Common myeloid progenitor, CD34-positive (primary cell): Measurements from ENCODE around the gene FLRT2.

Source experiments
- CTCF ChIA-PET: fragments of 350-600 bp; sonication (Branson Sonifier 250); formaldehyde crosslinking; loops from one replicate; lab custom pipeline; 2021; ENCODE audit warnings: antibody characterized with exemption; lab: Charles Lee
- POLR2A ChIA-PET: fragments of 350-600 bp; sonication (Branson Sonifier 250); formaldehyde crosslinking; loops from one replicate; lab custom pipeline; 2021; ENCODE audit warnings: antibody characterized with exemption; lab: Charles Lee
- DNase-seq, 3 donors: peaks; one replicate each; pipeline versions ENCODE4 v3.0.0 to v3.0.0-alpha.2; 2013
- H3K27ac ChIP-seq, 2 experiments: 1 replicate in 1 of 2; 2 replicates in 1 of 2; pipeline ENCODE4 v1.7.0; 2013; ENCODE audit warnings: inconsistent platforms in 2 of 2, low read length in 2 of 2, mild to moderate bottlenecking in 2 of 2, low read depth in 1 of 2, moderate library complexity in 1 of 2; ENCODE audit not compliant: severe bottlenecking in 2 of 2, insufficient read depth in 1 of 2, poor library complexity in 1 of 2
- H3K27me3 ChIP-seq, 5 experiments: replicated peaks in 2 of 5; 1 replicate in 3 of 5; 2 replicates in 2 of 5; pipeline versions ENCODE4 v1.6.1 to v1.7.0; 2013; ENCODE audit warnings: low read length in 4 of 5, mild to moderate bottlenecking in 2 of 5, moderate library complexity in 2 of 5, inconsistent platforms in 1 of 5; ENCODE audit not compliant: insufficient read depth in 5 of 5, control insufficient read depth in 4 of 5
- H3K36me3 ChIP-seq, 4 experiments: 1 replicate in 2 of 4; 2 replicates in 2 of 4; pipeline versions ENCODE4 v1.6.1 to v1.7.0; 2013; ENCODE audit warnings: low read length in 3 of 4, control low read depth in 1 of 4, mild to moderate bottlenecking in 1 of 4; ENCODE audit not compliant: control insufficient read depth in 4 of 4, insufficient read depth in 4 of 4
- H3K4me1 ChIP-seq, 4 experiments: 1 replicate in 3 of 4; 2 replicates in 1 of 4; pipeline versions ENCODE4 v1.6.1 to v1.7.1; 2013; ENCODE audit warnings: low read length in 3 of 4, mild to moderate bottlenecking in 3 of 4, control low read depth in 1 of 4, inconsistent platforms in 1 of 4, moderate library complexity in 1 of 4; ENCODE audit not compliant: control insufficient read depth in 4 of 4, insufficient read depth in 4 of 4; ENCODE audit errors: control extremely low read depth in 1 of 4
- H3K4me3 ChIP-seq, 7 experiments: 1 replicate in 4 of 7; 2 replicates in 3 of 7; pipeline versions ENCODE4 v1.5.1 to v1.7.0; 2013; ENCODE audit warnings: mild to moderate bottlenecking in 7 of 7, low read length in 6 of 7, moderate library complexity in 6 of 7, inconsistent platforms in 2 of 7, low read depth in 2 of 7, control low read depth in 1 of 7; ENCODE audit not compliant: insufficient read depth in 4 of 7, control insufficient read depth in 1 of 7; ENCODE audit errors: extremely low read depth in 1 of 7
- H3K9me3 ChIP-seq, 5 experiments: 1 replicate in 4 of 5; 2 replicates in 1 of 5; pipeline versions ENCODE4 v1.6.1 to v1.7.1; 2013; ENCODE audit warnings: low read length in 4 of 5, mild to moderate bottlenecking in 2 of 5, inconsistent platforms in 1 of 5, low read depth in 1 of 5, moderate library complexity in 1 of 5; ENCODE audit not compliant: control insufficient read depth in 4 of 5, insufficient read depth in 2 of 5; ENCODE audit errors: control extremely low read depth in 1 of 5
- WGBS: methylation state at CpG from one replicate; pipeline ENCODE4 v1.1.5; 2013; ENCODE audit not compliant: insufficient coverage; 5-methylcytosine and 5-hydroxymethylcytosine counted together

The FLRT2 gene

GRCh38 chr14:85604021-85604420 lies 74.1 kb downstream of the FLRT2 start:
- Histone ChIP-seq H3K9me3 (no peaks in the 10 kb centered on the region), H3K27me3 (no peaks in the 10 kb centered on the region), H3K4me3 (no peak overlapping the region), H3K4me1 (peaks cover 0 to 15% (median 2%) of the 10 kb centered on the region in 4 experiments), H3K36me3 (no peaks in the 10 kb centered on the region), H3K27ac (no peak overlapping the region)
- no peak for DNase-seq
- CTCF ChIA-PET = interaction anchor here (1.0 kb wide), 1 partner anchor 14 kb away, joined by 3 read pairs; no protein-coding TSS in a partner anchor
- WGBS = 100% methylated on average over 4 of the region's 4 CpGs
- POLR2A ChIA-PET = no interaction called here

- Histone ChIP-seq H3K9me3 (no peaks in the 10 kb centered on the region), H3K4me1 (peaks cover 0 to 9% (median 2%) of the 10 kb centered on the region in 4 experiments), H3K36me3 (no peaks in the 10 kb centered on the region), H3K27me3 (no peaks in the 10 kb centered on the region), H3K4me3 (no peak overlapping the region), H3K27ac (no peak overlapping the region)
- peak in 1 of 3 donors; percentile 3 for DNase-seq
- WGBS = 31% methylated on average over 2 of the region's 2 CpGs
- ChIA-PET POLR2A (no interaction called here), CTCF (interaction anchor here (1.0 kb wide), 1 partner anchor 15 kb away, joined by 3 read pairs; no protein-coding TSS in a partner anchor)
Observed at GRCh38 chr14:85604714-85605113, 74.8 kb downstream of the FLRT2 start.

GRCh38 chr14:85607651-85608081 lies 77.7 kb downstream of the FLRT2 start:
- DNase-seq = peak in 1 of 3 donors; percentile 2
- peaks cover 0 to 4% (median 0%) of the 10 kb centered on the region in 4 experiments for H3K4me1 ChIP-seq
- H3K27ac ChIP-seq = no peak overlapping the region
- no peaks in the 10 kb centered on the region for H3K36me3 ChIP-seq
- WGBS = 88% methylated on average over 1 of the region's 3 CpGs
- no peaks in the 10 kb centered on the region for H3K9me3 ChIP-seq
- no peaks in the 10 kb centered on the region for H3K27me3 ChIP-seq
- H3K4me3 ChIP-seq = no peak overlapping the region
- CTCF ChIA-PET = no interaction called here
- POLR2A ChIA-PET = no interaction called here

- Histone ChIP-seq H3K27me3 (no peaks in the 10 kb centered on the region), H3K4me1 (no peaks in the 10 kb centered on the region), H3K4me3 (no peak overlapping the region), H3K27ac (no peak overlapping the region), H3K9me3 (no peaks in the 10 kb centered on the region), H3K36me3 (no peaks in the 10 kb centered on the region)
- ChIA-PET POLR2A (no interaction called here), CTCF (interaction anchor here (1.2 kb wide), 1 partner anchor 13 kb away, joined by 3 read pairs; no protein-coding TSS in a partner anchor)
- WGBS = 95% methylated on average over 5 of the region's 5 CpGs
- DNase-seq = no peak
Observed at GRCh38 chr14:85613496-85613895, 83.6 kb downstream of the FLRT2 start.

GRCh38 chr14:85616386-85616885 lies 86.5 kb downstream of the FLRT2 start:
- POLR2A ChIA-PET = interaction anchor here (0.6 kb wide), 1 partner anchor 1563 kb away, joined by 3 read pairs; no protein-coding TSS in a partner anchor
- Histone ChIP-seq H3K9me3 (no peaks in the 10 kb centered on the region), H3K27ac (no peak overlapping the region), H3K4me1 (peaks cover 0 to 5% (median 1%) of the 10 kb centered on the region in 4 experiments), H3K27me3 (no peaks in the 10 kb centered on the region), H3K4me3 (no peak overlapping the region), H3K36me3 (no peaks in the 10 kb centered on the region)
- 100% methylated on average over 2 of the region's 5 CpGs for WGBS
- no peak for DNase-seq
- CTCF ChIA-PET = no interaction called here

- DNase-seq = no peak
- Histone ChIP-seq H3K27me3 (no peaks in the 10 kb centered on the region), H3K36me3 (no peaks in the 10 kb centered on the region), H3K27ac (no peak overlapping the region), H3K4me1 (peaks cover 0 to 5% (median 1%) of the 10 kb centered on the region in 4 experiments), H3K9me3 (no peaks in the 10 kb centered on the region), H3K4me3 (no peak overlapping the region)
- POLR2A ChIA-PET = interaction anchor here (0.6 kb wide), 1 partner anchor 1563 kb away, joined by 3 read pairs; no protein-coding TSS in a partner anchor
- CTCF ChIA-PET = no interaction called here
- WGBS = no CpG with 5 or more reads among the region's 2 CpGs
Observed at GRCh38 chr14:85616886-85617285, 86.9 kb downstream of the FLRT2 start.

GRCh38 chr14:85617791-85618190 lies 87.8 kb downstream of the FLRT2 start:
- H3K27me3 ChIP-seq = no peaks in the 10 kb centered on the region
- DNase-seq = no peak
- POLR2A ChIA-PET = no interaction called here
- no peaks in the 10 kb centered on the region for H3K36me3 ChIP-seq
- CTCF ChIA-PET = no interaction called here
- H3K9me3 ChIP-seq = no peaks in the 10 kb centered on the region
- peaks cover 0 to 5% (median 1%) of the 10 kb centered on the region in 4 experiments for H3K4me1 ChIP-seq
- WGBS = 100% methylated on average over 1 of the region's 2 CpGs
- no peak overlapping the region for H3K4me3 ChIP-seq
- H3K27ac ChIP-seq = no peak overlapping the region
